ENCODE results near the gene SHROOM4. TPM values are rescaled to one million over a fixed set of nuclear protein-coding genes. Genes with fewer than 3 reads are reported as not detected.

Gene SHROOM4
- total RNA-seq, 1 donor from 2014 or later = 33.2 TPM

DNA sequence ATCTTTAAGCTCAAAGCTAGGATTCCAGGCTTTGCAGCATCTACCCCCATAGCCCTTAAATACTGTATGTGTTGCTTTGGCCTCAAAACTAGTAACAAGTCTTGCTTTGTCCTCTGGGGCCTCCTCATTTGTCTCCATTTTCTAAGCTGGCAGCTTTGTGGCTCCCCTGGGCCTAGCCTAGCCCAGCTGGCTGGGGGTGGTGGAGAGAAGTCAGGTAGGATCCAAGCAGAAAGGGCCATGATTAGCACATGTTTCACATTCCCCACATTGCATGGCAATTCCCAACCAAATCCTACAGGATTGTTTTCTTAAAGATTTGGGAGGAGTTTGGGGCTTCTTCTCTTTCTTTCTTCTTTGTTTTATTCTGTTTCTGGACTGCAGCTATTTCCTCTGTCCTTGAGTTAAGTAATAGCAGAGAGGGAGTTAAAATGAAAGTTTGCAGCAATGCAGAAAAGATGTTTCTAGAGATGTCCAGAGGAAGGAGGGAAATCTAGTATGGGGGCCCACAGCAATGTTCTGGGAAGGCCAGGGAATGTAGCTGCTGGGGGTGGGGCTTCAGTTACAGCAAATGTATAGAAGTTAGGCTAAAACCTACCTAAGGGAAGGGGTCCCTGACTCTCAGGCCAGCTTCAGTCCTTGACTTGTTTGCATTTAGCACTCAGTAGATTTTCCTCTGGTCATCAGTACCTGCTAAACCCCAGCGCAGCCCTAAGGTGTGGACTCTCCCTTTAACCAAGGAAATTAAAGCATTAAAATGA, 92.1 kb downstream of the SHROOM4 start:
- intact Hi-C loops (cut with DNase I) = no loop called here
- Histone ChIP-seq H3K27me3 (ENCODE audit: low read depth) (no peaks in the 10 kb centered on the region), H3K27ac (no peak overlapping the region), H3K4me1 (no peaks in the 10 kb centered on the region), H3K4me3 (no peak overlapping the region), H3K9me3 (no peaks in the 10 kb centered on the region), H3K36me3 (no peaks in the 10 kb centered on the region)
- TF ChIP-seq, protein P1, sequence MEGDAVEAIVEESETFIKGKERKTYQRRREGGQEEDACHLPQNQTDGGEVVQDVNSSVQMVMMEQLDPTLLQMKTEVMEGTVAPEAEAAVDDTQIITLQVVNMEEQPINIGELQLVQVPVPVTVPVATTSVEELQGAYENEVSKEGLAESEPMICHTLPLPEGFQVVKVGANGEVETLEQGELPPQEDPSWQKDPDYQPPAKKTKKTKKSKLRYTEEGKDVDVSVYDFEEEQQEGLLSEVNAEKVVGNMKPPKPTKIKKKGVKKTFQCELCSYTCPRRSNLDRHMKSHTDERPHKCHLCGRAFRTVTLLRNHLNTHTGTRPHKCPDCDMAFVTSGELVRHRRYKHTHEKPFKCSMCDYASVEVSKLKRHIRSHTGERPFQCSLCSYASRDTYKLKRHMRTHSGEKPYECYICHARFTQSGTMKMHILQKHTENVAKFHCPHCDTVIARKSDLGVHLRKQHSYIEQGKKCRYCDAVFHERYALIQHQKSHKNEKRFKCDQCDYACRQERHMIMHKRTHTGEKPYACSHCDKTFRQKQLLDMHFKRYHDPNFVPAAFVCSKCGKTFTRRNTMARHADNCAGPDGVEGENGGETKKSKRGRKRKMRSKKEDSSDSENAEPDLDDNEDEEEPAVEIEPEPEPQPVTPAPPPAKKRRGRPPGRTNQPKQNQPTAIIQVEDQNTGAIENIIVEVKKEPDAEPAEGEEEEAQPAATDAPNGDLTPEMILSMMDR (IDR thresholded peaks at IDR 0.05) = no peak
- DNase-seq (no peak), ATAC-seq (no peak)

DNA sequence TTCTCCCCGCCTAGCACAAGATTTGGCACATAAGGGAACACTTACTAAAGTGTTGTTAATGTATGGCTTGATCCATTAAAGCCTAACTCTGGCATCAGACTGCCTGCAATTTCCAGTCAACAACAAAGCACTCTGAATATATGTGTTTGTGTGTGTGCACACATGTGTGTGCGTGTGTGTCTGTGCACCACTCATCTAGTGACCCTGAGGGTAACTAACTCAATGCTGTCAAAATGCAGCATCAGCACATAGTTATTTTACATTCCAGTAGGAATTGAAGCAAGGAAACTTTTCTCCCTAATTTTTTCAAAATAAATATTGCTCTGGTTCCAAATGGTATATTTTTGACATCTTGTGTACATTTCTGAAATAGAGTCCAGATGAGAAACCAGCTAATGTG, 94.4 kb downstream of the SHROOM4 start:
- no peaks in the 10 kb centered on the region for H3K9me3 ChIP-seq
- H3K4me3 ChIP-seq = no peak overlapping the region
- no peaks in the 10 kb centered on the region for H3K36me3 ChIP-seq
- TF ChIP-seq, protein P1 (IDR thresholded peaks at IDR 0.05) = no peak
- H3K27me3 ChIP-seq (ENCODE audit: low read depth) = no peaks in the 10 kb centered on the region
- ATAC-seq (no peak), DNase-seq (no peak)
- intact Hi-C loops (cut with DNase I) = no loop called here
- H3K4me1 ChIP-seq = no peaks in the 10 kb centered on the region
- no peak overlapping the region for H3K27ac ChIP-seq

DNA sequence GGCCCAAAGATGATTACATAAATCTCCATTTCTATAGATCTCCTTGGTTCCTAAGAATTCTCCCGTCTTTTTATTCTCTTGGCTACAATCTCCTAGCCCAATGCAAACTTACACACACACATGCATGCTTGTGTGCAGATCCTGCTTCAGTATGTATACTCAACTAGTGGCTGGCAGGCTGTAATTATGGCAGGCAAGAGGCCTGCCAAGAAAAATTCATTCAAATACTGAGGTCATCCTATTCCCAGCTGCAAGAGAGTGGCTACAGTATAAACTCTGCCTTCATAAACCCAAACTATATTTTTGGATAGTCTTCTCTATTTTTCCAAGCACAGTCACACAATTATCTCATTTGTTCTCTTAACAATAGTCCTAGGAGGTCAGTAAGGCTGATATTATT, 95.2 kb downstream of the SHROOM4 start:
- H3K9me3 ChIP-seq = no peaks in the 10 kb centered on the region
- H3K36me3 ChIP-seq = no peaks in the 10 kb centered on the region
- H3K4me3 ChIP-seq = no peak overlapping the region
- ATAC-seq (no peak), DNase-seq (no peak)
- H3K4me1 ChIP-seq = no peaks in the 10 kb centered on the region
- no peaks in the 10 kb centered on the region for H3K27me3 ChIP-seq (ENCODE audit: low read depth)
- TF ChIP-seq, protein P1 (IDR thresholded peaks at IDR 0.05) = no peak
- intact Hi-C loops (cut with DNase I) = no loop called here
- no peak overlapping the region for H3K27ac ChIP-seq

DNA sequence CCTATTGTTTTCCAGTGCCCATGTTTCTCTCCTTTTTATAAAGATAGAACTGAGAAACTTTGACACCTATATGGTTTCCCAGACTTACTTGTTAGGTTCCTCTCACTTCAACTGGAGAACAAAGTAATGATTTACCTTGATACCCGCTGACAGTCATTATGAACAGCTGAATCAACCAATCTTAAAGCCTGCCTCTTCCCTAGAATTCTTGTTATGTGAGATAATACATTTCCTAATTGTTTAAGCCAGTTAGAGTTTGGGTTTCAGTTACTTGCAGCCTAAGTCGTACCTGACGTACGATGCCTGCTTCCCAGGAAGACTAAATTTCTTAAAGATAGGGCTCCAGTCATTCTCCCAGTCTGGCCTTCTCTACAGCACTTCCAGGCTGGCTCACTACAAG, 97.3 kb downstream of the SHROOM4 start:
- DNase-seq (no peak), ATAC-seq (no peak)
- H3K4me1 ChIP-seq = no peaks in the 10 kb centered on the region
- TF ChIP-seq, protein P1 (IDR thresholded peaks at IDR 0.05) = no peak
- intact Hi-C loops (cut with DNase I) = no loop called here
- H3K27ac ChIP-seq = no peak overlapping the region
- H3K36me3 ChIP-seq = no peaks in the 10 kb centered on the region
- no peak overlapping the region for H3K4me3 ChIP-seq
- H3K9me3 ChIP-seq = no peaks in the 10 kb centered on the region
- no peaks in the 10 kb centered on the region for H3K27me3 ChIP-seq (ENCODE audit: low read depth)

DNA sequence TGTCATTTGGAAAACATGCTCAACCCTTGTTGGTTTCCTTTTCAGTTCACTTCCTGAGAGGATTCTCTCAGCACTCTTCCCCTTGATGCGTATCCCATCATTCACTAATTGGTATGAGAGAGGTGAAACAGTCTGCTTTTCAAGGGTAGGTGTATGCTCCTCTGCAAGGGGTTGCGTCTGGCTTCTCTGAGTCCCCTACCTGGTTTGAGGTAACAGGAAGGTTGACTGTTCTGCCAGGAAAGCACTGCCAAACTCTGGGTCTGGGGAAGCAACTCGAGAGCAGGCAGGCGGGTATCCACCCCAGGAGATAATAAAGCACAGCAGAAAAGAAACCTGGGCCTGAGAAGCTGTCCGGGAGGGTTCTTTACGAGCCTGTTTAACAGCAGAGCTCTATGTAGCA, 101.2 kb downstream of the SHROOM4 start:
- Histone ChIP-seq H3K9me3 (no peaks in the 10 kb centered on the region), H3K4me1 (no peaks in the 10 kb centered on the region), H3K27ac (no peak overlapping the region), H3K4me3 (no peak overlapping the region), H3K27me3 (ENCODE audit: low read depth) (no peaks in the 10 kb centered on the region), H3K36me3 (no peaks in the 10 kb centered on the region)
- TF ChIP-seq, protein P1 (IDR thresholded peaks at IDR 0.05) = no peak
- ATAC-seq (no peak), DNase-seq (no peak)
- intact Hi-C loops (cut with DNase I) = no loop called here

Data from lower lobe of right lung (tissue), 2 donors.